ENCODE data around the gene CD1D. TPM values are rescaled to one million over a fixed set of nuclear protein-coding genes. Genes with fewer than 3 reads are reported as not detected.

The CD1D gene
- total and polyA plus RNA-seq, 3 experiments from 2014 or later, result not detected

DNA sequence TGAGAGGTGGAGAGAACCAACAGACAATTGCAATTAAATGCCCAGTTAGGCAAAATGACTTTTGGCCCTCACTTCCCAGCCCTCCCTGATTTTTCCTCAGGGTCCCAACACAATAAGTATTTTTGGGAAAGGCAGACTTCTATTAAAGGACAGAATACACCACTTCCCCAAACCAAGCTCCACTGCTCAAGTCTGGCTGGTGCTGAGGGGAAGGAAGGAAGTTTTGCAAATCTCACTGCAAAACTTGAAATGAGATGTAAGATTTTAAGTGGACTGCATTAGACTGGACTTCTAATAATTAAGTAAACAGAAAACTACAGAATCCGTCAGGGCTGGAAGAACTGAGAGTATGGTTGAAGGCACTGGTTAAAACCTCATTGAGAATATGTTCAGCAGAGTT, 32.2 kb upstream of the CD1D start:
- POLR2A ChIA-PET, result no interaction called here
- H3K27me3 ChIP-seq (ENCODE audit: insufficient read depth, low read length, poor library complexity, severe bottlenecking), result no peaks in the 10 kb centered on the region
- H3K27ac Mint-ChIP-seq, result peak overlapping the region in 7 of 8 donors; percentile 21 to 95 (median 71)
- no peak for DNase-seq
- CTCF ChIA-PET, result no interaction called here
- no peak overlapping the region for H3K27ac ChIP-seq (ENCODE audit: low read depth, low read length)
- H3K4me3 ChIP-seq (ENCODE audit: low read length), result no peak overlapping the region
- no peaks in the 10 kb centered on the region for H3K9me3 Mint-ChIP-seq
- peak overlapping the region in 6 of 7 donors; percentile 93 to 98 (median 96) for H3K4me3 Mint-ChIP-seq
- no peaks in the 10 kb centered on the region for H3K27me3 Mint-ChIP-seq
- H3K9me3 ChIP-seq (ENCODE audit: low read length), result no peaks in the 10 kb centered on the region
- H3K4me1 Mint-ChIP-seq, result peaks cover 31 to 38% (median 34%) of the 10 kb centered on the region in 3 donors
- no peaks in the 10 kb centered on the region for H3K36me3 ChIP-seq (ENCODE audit: insufficient read depth, low read length)
- peaks cover 15% of the 10 kb centered on the region for H3K4me1 ChIP-seq (ENCODE audit: insufficient read depth, low read length)
- H3K36me3 Mint-ChIP-seq, result peaks cover 0 to 4% (median 0%) of the 10 kb centered on the region in 3 donors

DNA sequence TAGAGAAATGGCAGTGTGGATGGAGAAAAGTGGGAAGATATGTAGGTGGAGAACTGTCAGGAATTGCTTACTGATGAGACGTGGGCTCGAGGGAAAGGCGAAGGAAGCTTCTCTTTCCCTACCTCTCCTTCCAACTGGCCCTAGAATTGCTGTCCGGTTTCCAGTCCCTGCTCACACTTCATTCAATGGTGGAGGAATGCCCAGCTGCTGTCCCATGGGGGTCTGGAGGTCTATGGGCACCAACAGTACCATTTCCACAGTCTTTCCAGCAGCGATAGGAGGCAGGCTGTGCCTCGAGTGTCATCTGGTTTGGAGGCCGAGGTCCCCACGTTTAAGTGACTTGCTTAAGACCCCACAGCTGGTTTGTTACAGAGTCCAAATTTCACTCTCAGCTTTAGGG, 31.5 kb upstream of the CD1D start:
- H3K9me3 Mint-ChIP-seq, result no peaks in the 10 kb centered on the region
- H3K27me3 Mint-ChIP-seq, result peaks cover 0 to 4% of the 10 kb centered on the region in 2 donors
- H3K4me1 Mint-ChIP-seq, result peaks cover 31 to 38% (median 34%) of the 10 kb centered on the region in 3 donors
- Histone ChIP-seq H3K27me3 (ENCODE audit: insufficient read depth, low read length, poor library complexity, severe bottlenecking) (no peaks in the 10 kb centered on the region), H3K9me3 (ENCODE audit: low read length) (no peaks in the 10 kb centered on the region), H3K36me3 (ENCODE audit: insufficient read depth, low read length) (no peaks in the 10 kb centered on the region), H3K4me3 (ENCODE audit: low read length) (peak overlapping the region; percentile 88), H3K27ac (ENCODE audit: low read depth, low read length) (no peak overlapping the region), H3K4me1 (ENCODE audit: insufficient read depth, low read length) (peaks cover 15% of the 10 kb centered on the region)
- H3K4me3 Mint-ChIP-seq, result peak overlapping the region; percentile 93 to 99 (median 97)
- no peak for DNase-seq
- ChIA-PET POLR2A (no interaction called here), CTCF (no interaction called here)
- peaks cover 0 to 4% (median 0%) of the 10 kb centered on the region in 3 donors for H3K36me3 Mint-ChIP-seq
- peak overlapping the region; percentile 48 to 96 (median 90) for H3K27ac Mint-ChIP-seq

DNA sequence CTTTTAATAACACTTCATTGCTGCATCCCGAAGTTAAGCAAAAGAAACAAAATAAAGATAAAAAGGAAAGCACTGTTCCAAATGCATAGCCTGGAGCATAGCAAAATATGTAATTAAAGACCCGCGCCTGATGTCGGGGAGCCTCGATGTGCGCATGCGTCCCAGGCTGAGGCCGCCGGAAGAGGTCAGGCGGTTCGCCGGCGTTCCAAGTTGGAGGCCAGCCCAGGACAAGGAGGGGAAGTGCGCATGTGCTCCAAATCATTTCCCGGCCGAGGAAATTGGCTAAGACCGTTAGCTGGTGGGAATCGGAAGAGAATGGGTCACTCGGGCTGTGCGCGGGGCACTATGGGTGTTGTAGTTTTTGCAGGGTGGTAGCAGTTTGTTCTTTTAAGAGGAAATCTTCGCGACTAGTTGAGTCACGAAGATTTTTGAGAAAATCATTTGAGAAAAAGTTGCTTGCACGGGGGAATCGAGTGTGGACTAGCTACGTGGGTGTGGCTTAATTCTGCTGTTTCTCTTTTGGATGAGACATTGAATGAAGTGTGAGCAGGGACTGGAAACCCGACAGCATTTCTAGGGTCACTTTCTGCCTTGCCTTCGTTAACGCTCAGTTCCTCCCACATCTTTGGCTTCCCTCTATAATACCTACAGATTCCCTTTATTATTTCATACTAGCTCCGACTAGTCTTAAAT, 31.0 kb upstream of the CD1D start:
- Histone ChIP-seq H3K36me3 (ENCODE audit: insufficient read depth, low read length) (no peaks in the 10 kb centered on the region), H3K27me3 (ENCODE audit: insufficient read depth, low read length, poor library complexity, severe bottlenecking) (no peaks in the 10 kb centered on the region), H3K9me3 (ENCODE audit: low read length) (no peaks in the 10 kb centered on the region), H3K4me1 (ENCODE audit: insufficient read depth, low read length) (peaks cover 15% of the 10 kb centered on the region), H3K4me3 (ENCODE audit: low read length) (peak overlapping the region; percentile 88), H3K27ac (ENCODE audit: low read depth, low read length) (peak overlapping the region; percentile 25)
- peak; percentile 35 to 71 (median 57) for DNase-seq
- peaks cover 3 to 9% of the 10 kb centered on the region in 2 donors for H3K27me3 Mint-ChIP-seq
- H3K4me3 Mint-ChIP-seq, result peak overlapping the region; percentile 93 to 99 (median 97)
- H3K27ac Mint-ChIP-seq, result peak overlapping the region; percentile 80 to 98 (median 94)
- CTCF ChIA-PET, result interaction anchor here (1.4 kb wide), 1 partner anchor 11 kb away, joined by 3 read pairs; no protein-coding TSS in a partner anchor
- H3K9me3 Mint-ChIP-seq, result no peaks in the 10 kb centered on the region
- H3K36me3 Mint-ChIP-seq, result peaks cover 0 to 4% (median 0%) of the 10 kb centered on the region in 3 donors
- POLR2A ChIA-PET, result no interaction called here
- H3K4me1 Mint-ChIP-seq, result peaks cover 31 to 38% (median 34%) of the 10 kb centered on the region in 3 donors

DNA sequence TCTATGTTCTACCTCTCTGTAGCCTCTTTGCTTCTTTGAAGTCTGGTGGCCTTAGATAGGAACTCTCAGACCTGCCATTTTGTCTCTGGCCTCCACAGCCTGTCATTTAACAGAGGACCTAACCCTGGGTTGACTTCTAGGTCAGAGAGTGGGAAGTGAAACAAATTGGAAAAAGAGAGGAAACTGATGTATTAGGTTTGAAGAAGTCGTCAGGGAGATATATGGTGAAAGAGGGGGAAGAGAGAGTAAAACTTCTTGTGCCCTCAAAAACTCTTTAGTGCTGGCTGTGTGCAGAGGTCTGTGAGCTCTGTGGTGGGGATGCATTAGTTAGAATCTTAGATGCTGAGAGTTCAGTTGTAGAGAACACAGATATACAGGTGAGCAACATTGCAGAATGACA, 30.2 kb upstream of the CD1D start:
- Mint-ChIP-seq H3K9me3 (no peaks in the 10 kb centered on the region), H3K27me3 (peaks cover 3 to 14% of the 10 kb centered on the region in 2 donors), H3K4me3 (peak overlapping the region; percentile 93 to 99 (median 97)), H3K36me3 (peaks cover 0 to 4% (median 0%) of the 10 kb centered on the region in 3 donors), H3K27ac (peak overlapping the region in 6 of 8 donors; percentile 28 to 96 (median 94)), H3K4me1 (peaks cover 31 to 38% (median 34%) of the 10 kb centered on the region in 3 donors)
- no peak for DNase-seq
- peak overlapping the region; percentile 88 for H3K4me3 ChIP-seq (ENCODE audit: low read length)
- H3K9me3 ChIP-seq (ENCODE audit: low read length), result no peaks in the 10 kb centered on the region
- POLR2A ChIA-PET, result no interaction called here
- H3K27ac ChIP-seq (ENCODE audit: low read depth, low read length), result no peak overlapping the region
- H3K36me3 ChIP-seq (ENCODE audit: insufficient read depth, low read length), result no peaks in the 10 kb centered on the region
- no peaks in the 10 kb centered on the region for H3K27me3 ChIP-seq (ENCODE audit: insufficient read depth, low read length, poor library complexity, severe bottlenecking)
- CTCF ChIA-PET, result interaction anchor here (1.4 kb wide), 1 partner anchor 11 kb away, joined by 3 read pairs; no protein-coding TSS in a partner anchor
- H3K4me1 ChIP-seq (ENCODE audit: insufficient read depth, low read length), result peaks cover 15% of the 10 kb centered on the region

- Mint-ChIP-seq H3K36me3 (peaks cover 0 to 4% (median 0%) of the 10 kb centered on the region in 3 donors), H3K4me3 (peak overlapping the region in 1 of 7 donors; percentile 38), H3K9me3 (no peaks in the 10 kb centered on the region), H3K27me3 (peaks cover 3 to 33% of the 10 kb centered on the region in 2 donors), H3K27ac (no peak overlapping the region), H3K4me1 (peaks cover 24 to 29% (median 26%) of the 10 kb centered on the region in 3 donors)
- Histone ChIP-seq H3K4me1 (ENCODE audit: insufficient read depth, low read length) (peaks cover 15% of the 10 kb centered on the region), H3K9me3 (ENCODE audit: low read length) (no peaks in the 10 kb centered on the region), H3K27ac (ENCODE audit: low read depth, low read length) (no peak overlapping the region), H3K36me3 (ENCODE audit: insufficient read depth, low read length) (no peaks in the 10 kb centered on the region), H3K4me3 (ENCODE audit: low read length) (no peak overlapping the region), H3K27me3 (ENCODE audit: insufficient read depth, low read length, poor library complexity, severe bottlenecking) (no peaks in the 10 kb centered on the region)
- ChIA-PET POLR2A (no interaction called here), CTCF (no interaction called here)
- DNase-seq, result no peak
Observed at GRCh38 chr1:158153179-158153578, 27.5 kb upstream of the CD1D start.

DNA sequence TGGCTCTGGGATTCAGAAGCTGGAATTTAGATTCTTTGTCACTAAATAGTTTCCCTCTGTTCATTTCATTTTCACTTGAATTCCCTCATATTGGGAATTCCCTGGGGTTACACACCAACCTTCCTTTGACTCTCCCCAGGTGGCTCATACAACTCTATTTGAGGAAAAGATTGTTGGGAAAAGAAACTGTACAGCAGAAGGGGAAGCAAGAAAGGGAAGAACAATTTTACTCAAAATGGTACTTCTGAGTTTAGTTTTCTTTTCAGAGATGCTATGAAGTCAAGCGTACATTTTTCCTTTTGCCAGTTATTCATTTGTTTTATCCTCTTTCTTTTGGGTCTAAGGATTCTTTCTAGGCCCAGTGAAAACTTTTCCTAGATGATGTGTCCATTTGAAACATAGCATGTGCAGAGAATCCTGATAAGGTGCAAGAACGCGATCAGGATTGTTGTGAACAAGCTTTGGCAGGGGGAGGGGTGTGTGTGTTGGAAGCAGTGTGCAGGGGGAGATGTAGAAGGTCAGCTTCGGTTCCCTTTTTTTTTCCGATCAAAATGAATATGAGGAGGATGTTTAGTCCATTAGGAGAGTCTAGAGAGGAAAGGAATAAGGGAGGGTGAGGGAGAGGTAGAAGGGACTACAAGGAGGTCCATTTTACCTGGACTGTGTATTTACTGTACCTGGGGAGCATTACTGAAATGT, 26.8 kb upstream of the CD1D start:
- peaks cover 15% of the 10 kb centered on the region for H3K4me1 ChIP-seq (ENCODE audit: insufficient read depth, low read length)
- Mint-ChIP-seq H3K27ac (no peak overlapping the region), H3K36me3 (peaks cover 0 to 4% (median 0%) of the 10 kb centered on the region in 3 donors), H3K4me3 (peak overlapping the region in 1 of 7 donors; percentile 38), H3K9me3 (no peaks in the 10 kb centered on the region), H3K4me1 (peaks cover 18 to 22% (median 21%) of the 10 kb centered on the region in 3 donors), H3K27me3 (peaks cover 8 to 39% of the 10 kb centered on the region in 2 donors)
- no peaks in the 10 kb centered on the region for H3K27me3 ChIP-seq (ENCODE audit: insufficient read depth, low read length, poor library complexity, severe bottlenecking)
- ChIA-PET CTCF (no interaction called here), POLR2A (no interaction called here)
- H3K27ac ChIP-seq (ENCODE audit: low read depth, low read length), result no peak overlapping the region
- DNase-seq, result no peak
- H3K36me3 ChIP-seq (ENCODE audit: insufficient read depth, low read length), result no peaks in the 10 kb centered on the region
- no peak overlapping the region for H3K4me3 ChIP-seq (ENCODE audit: low read length)
- H3K9me3 ChIP-seq (ENCODE audit: low read length), result no peaks in the 10 kb centered on the region

DNA sequence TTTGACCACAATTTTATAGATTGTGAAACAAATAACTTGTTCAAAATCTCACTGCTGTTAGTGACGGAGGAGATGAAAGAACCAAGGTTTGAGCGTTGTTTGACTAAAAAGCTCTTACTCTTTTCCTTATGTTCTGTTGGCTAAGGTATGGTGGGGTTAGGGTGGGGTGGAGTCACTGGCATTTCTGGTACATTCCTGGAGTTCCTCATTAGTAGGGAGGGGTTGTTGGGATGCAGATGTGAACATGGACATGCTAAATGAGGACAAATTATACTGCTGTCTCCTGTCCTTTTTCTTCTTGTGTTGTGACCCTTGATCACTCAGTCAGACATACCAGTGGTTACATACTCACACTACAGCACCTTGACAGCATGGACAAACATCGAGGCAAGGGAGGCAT, 26.2 kb upstream of the CD1D start:
- no peak overlapping the region for H3K27ac ChIP-seq (ENCODE audit: low read depth, low read length)
- peaks cover 0 to 3% (median 0%) of the 10 kb centered on the region in 3 donors for H3K36me3 Mint-ChIP-seq
- POLR2A ChIA-PET, result no interaction called here
- no peak overlapping the region for H3K27ac Mint-ChIP-seq
- no peaks in the 10 kb centered on the region for H3K9me3 Mint-ChIP-seq
- H3K4me3 Mint-ChIP-seq, result no peak overlapping the region
- H3K4me1 Mint-ChIP-seq, result peaks cover 14 to 16% (median 15%) of the 10 kb centered on the region in 3 donors
- no peak overlapping the region for H3K4me3 ChIP-seq (ENCODE audit: low read length)
- peaks cover 11 to 43% of the 10 kb centered on the region in 2 donors for H3K27me3 Mint-ChIP-seq
- CTCF ChIA-PET, result no interaction called here
- H3K9me3 ChIP-seq (ENCODE audit: low read length), result no peaks in the 10 kb centered on the region
- no peak for DNase-seq
- H3K4me1 ChIP-seq (ENCODE audit: insufficient read depth, low read length), result peaks cover 10% of the 10 kb centered on the region
- no peaks in the 10 kb centered on the region for H3K27me3 ChIP-seq (ENCODE audit: insufficient read depth, low read length, poor library complexity, severe bottlenecking)
- no peaks in the 10 kb centered on the region for H3K36me3 ChIP-seq (ENCODE audit: insufficient read depth, low read length)

DNA sequence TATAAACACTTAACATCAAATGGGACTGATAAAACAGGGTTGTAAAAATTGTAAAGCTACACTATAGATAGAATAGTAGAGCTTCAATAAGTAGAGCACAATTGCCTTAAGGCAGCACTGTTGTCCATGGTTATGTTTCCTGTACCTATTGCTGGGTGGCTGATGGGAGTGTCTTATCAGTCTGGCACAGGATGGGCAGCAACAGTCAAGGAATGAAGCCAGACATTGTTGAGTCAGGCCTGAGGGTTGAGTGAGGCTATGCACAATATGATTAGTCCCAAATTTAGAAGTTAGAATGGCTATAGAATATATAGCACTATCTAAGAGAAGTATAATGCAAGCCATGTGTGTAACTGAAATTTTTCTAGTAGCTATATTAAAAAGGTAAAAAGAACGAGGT, 25.0 kb upstream of the CD1D start:
- Mint-ChIP-seq H3K4me3 (no peak overlapping the region), H3K27me3 (peaks cover 15 to 50% of the 10 kb centered on the region in 2 donors), H3K36me3 (no peaks in the 10 kb centered on the region), H3K27ac (no peak overlapping the region), H3K9me3 (no peaks in the 10 kb centered on the region), H3K4me1 (peaks cover 3 to 4% (median 3%) of the 10 kb centered on the region in 3 donors)
- Histone ChIP-seq H3K36me3 (ENCODE audit: insufficient read depth, low read length) (no peaks in the 10 kb centered on the region), H3K27me3 (ENCODE audit: insufficient read depth, low read length, poor library complexity, severe bottlenecking) (no peaks in the 10 kb centered on the region), H3K4me1 (ENCODE audit: insufficient read depth, low read length) (peaks cover under 1% of the 10 kb centered on the region), H3K27ac (ENCODE audit: low read depth, low read length) (no peak overlapping the region), H3K9me3 (ENCODE audit: low read length) (no peaks in the 10 kb centered on the region), H3K4me3 (ENCODE audit: low read length) (no peak overlapping the region)
- ChIA-PET POLR2A (no interaction called here), CTCF (no interaction called here)
- no peak for DNase-seq

Data from CD8-positive, alpha-beta memory T cell (primary cell).